ENCODE data around the gene RPL29.

The RPL29 gene

DNA sequence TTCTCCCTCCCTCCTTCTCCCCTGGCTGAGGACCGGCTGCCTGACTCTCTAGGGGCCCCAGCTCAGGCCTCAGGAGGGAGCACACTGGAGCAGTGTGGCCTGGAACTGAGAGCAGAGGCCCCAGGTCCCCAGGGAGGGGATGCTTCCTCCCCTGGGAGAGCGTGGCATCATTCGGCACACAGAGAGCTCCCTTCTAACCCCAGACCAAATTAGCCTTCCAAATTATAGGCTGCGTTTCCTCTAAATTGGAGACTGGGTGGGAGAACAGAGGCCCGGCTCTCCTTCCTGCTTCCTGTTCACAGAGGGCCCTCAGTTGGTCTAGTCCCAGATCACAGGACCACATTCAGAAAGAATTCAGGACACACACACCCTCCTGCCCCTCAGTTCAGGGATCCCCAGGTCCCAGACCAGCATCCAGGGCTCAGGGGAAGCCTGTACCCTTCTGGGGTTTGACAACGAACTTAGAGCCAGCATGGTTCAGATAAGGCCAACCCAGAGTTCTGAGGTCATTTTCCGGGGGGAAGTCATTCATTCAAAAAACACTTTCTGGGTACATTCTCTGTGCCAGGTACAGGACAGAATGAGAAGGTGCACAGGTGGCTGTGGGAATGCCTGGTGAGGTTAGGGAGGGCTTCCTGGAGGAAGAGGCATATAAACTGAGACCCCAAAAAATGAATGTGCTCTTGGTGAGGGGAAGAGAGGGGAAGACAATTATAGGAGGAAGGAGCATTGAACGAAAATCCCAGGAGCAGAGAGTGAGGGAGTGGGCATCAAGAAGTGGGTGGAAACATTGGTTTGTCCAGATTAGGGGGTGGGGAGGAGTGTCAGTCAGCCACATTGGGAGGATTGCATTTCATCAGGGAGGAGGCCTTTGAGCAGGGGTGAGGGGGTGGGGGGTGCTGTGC lies 28.4 kb upstream of the RPL29 start:
- H3K9me3 ChIP-seq (ENCODE audit: severe bottlenecking): no peaks in the 10 kb centered on the region
- ATAC-seq (ENCODE audit: low read depth) (no peak), DNase-seq (ENCODE audit: low spot score) (no peak)
- no peaks in the 10 kb centered on the region for H3K27me3 ChIP-seq (ENCODE audit: insufficient read depth, poor library complexity, severe bottlenecking)
- no peak overlapping the region for H3K27ac ChIP-seq (ENCODE audit: poor library complexity, severe bottlenecking)
- no peaks in the 10 kb centered on the region for H3K36me3 ChIP-seq (ENCODE audit: low read depth)
- no peak overlapping the region for H3K4me3 ChIP-seq (ENCODE audit: severe bottlenecking)
- no peak for TF ChIP-seq CTCF (IDR thresholded peaks at IDR 0.05; ENCODE audit: poor library complexity, severe bottlenecking)
- no peaks in the 10 kb centered on the region for H3K4me1 ChIP-seq (ENCODE audit: insufficient read depth, poor library complexity, severe bottlenecking)

DNA sequence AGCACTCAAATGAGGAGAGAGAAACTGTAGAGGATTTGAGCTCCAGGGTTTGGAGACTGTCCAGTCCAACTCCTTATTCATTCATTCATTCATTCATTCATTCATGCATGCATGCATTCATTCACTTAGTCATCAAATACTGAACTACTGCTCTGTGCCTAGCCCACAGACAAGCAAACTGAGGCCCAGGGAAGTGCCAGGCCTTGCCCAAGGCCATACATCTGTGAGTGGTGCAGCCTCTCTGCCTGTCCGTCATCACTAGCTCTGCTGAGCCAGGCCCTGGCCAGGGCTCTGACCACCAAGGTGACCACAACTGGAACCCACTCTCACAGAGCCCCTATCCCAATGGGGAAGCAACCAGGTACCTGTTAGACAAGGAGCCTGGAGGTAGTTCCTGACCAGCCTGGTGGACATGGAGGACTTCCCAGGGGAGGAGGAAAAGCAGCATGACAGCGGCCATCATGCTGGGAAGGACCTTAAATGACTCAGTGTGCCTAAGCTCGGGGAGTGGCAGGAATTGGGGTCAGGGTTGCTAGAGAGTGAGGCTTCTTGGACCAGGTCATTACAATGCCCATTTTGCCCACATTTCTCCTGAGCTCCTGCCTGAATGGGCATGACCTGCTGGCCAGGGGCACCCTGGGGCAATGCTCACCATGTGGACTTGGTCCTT lies 27.5 kb upstream of the RPL29 start:
- ATAC-seq (ENCODE audit: low read depth): no peak
- H3K4me1 ChIP-seq (ENCODE audit: insufficient read depth, poor library complexity, severe bottlenecking): no peaks in the 10 kb centered on the region
- no peak for DNase-seq (ENCODE audit: low spot score)
- no peaks in the 10 kb centered on the region for H3K27me3 ChIP-seq (ENCODE audit: insufficient read depth, poor library complexity, severe bottlenecking)
- no peaks in the 10 kb centered on the region for H3K9me3 ChIP-seq (ENCODE audit: severe bottlenecking)
- TF ChIP-seq CTCF (IDR thresholded peaks at IDR 0.05; ENCODE audit: poor library complexity, severe bottlenecking): no peak
- H3K36me3 ChIP-seq (ENCODE audit: low read depth): no peaks in the 10 kb centered on the region
- no peak overlapping the region for H3K4me3 ChIP-seq (ENCODE audit: severe bottlenecking)
- H3K27ac ChIP-seq (ENCODE audit: poor library complexity, severe bottlenecking): no peak overlapping the region

- no peaks in the 10 kb centered on the region for H3K9me3 ChIP-seq (ENCODE audit: severe bottlenecking)
- no peak overlapping the region for H3K27ac ChIP-seq (ENCODE audit: poor library complexity, severe bottlenecking)
- ATAC-seq (ENCODE audit: low read depth) (no peak), DNase-seq (ENCODE audit: low spot score) (no peak)
- no peaks in the 10 kb centered on the region for H3K36me3 ChIP-seq (ENCODE audit: low read depth)
- no peak overlapping the region for H3K4me3 ChIP-seq (ENCODE audit: severe bottlenecking)
- H3K4me1 ChIP-seq (ENCODE audit: insufficient read depth, poor library complexity, severe bottlenecking): no peaks in the 10 kb centered on the region
- TF ChIP-seq CTCF (IDR thresholded peaks at IDR 0.05; ENCODE audit: poor library complexity, severe bottlenecking): no peak
- H3K27me3 ChIP-seq (ENCODE audit: insufficient read depth, poor library complexity, severe bottlenecking): no peaks in the 10 kb centered on the region
These were observed 26.8 kb upstream of the RPL29 start for GRCh38 chr3:52022323-52023100.

GRCh38 chr3:52021489-52022268 lies 26.0 kb upstream of the RPL29 start:
- Histone ChIP-seq H3K36me3 (ENCODE audit: low read depth) (no peaks in the 10 kb centered on the region), H3K9me3 (ENCODE audit: severe bottlenecking) (no peaks in the 10 kb centered on the region), H3K27me3 (ENCODE audit: insufficient read depth, poor library complexity, severe bottlenecking) (no peaks in the 10 kb centered on the region), H3K4me1 (ENCODE audit: insufficient read depth, poor library complexity, severe bottlenecking) (no peaks in the 10 kb centered on the region), H3K27ac (ENCODE audit: poor library complexity, severe bottlenecking) (no peak overlapping the region), H3K4me3 (ENCODE audit: severe bottlenecking) (no peak overlapping the region)
- DNase-seq (ENCODE audit: low spot score) (no peak), ATAC-seq (ENCODE audit: low read depth) (peak; percentile 6; the same call in 1 of the 3 replicates)
- TF ChIP-seq CTCF (IDR thresholded peaks at IDR 0.05; ENCODE audit: poor library complexity, severe bottlenecking): no peak
